ENCODE data around the gene SCN9A. TPM values are rescaled to one million over a fixed set of nuclear protein-coding genes. Genes with fewer than 3 reads are reported as not detected.

SCN9A gene
- total RNA-seq, 2 experiments from 2014 or later, result 0.14 to 0.17 TPM

DNA sequence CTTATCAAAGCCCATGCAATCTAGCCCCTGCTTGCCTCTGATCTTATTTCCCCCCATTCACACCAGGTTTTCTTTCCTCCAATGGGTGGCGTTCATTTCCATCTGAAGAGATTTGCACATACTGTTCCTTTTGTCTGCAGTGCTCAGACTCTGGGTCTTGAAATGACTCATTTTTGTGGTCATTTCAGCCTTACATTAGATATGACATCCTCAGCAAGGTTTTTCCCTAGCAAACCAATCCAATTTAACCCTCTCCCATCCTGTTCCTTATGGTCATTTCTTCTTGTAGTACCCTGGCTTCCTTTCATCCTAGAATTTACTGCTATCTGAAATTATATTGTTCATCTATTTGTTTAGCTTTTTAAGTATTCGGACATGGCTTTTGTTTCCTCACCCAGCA lies 205.4 kb downstream of the SCN9A start:
- H3K27me3 ChIP-seq (ENCODE audit: control insufficient read depth in 1 of 2, insufficient read depth in 2 of 2, low read length in 2 of 2), result no peaks in the 10 kb centered on the region
- Mint-ChIP-seq H3K4me3 (no peak overlapping the region), H3K27ac (no peak overlapping the region), H3K27me3 (no peaks in the 10 kb centered on the region), H3K4me1 (ENCODE audit: low read depth) (no peaks in the 10 kb centered on the region), H3K36me3 (ENCODE audit: low read depth) (no peaks in the 10 kb centered on the region), H3K9me3 (no peaks in the 10 kb centered on the region)
- H3K4me3 ChIP-seq (ENCODE audit: low read length), result no peak overlapping the region
- TF ChIP-seq, protein P1, sequence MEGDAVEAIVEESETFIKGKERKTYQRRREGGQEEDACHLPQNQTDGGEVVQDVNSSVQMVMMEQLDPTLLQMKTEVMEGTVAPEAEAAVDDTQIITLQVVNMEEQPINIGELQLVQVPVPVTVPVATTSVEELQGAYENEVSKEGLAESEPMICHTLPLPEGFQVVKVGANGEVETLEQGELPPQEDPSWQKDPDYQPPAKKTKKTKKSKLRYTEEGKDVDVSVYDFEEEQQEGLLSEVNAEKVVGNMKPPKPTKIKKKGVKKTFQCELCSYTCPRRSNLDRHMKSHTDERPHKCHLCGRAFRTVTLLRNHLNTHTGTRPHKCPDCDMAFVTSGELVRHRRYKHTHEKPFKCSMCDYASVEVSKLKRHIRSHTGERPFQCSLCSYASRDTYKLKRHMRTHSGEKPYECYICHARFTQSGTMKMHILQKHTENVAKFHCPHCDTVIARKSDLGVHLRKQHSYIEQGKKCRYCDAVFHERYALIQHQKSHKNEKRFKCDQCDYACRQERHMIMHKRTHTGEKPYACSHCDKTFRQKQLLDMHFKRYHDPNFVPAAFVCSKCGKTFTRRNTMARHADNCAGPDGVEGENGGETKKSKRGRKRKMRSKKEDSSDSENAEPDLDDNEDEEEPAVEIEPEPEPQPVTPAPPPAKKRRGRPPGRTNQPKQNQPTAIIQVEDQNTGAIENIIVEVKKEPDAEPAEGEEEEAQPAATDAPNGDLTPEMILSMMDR (IDR thresholded peaks at IDR 0.05), result no peak
- intact Hi-C loops (cut with DNase I, micrococcal nuclease), result no loop called here
- ChIA-PET POLR2A (no interaction called here), CTCF (no interaction called here)
- DNase-seq (no peak), ATAC-seq (ENCODE audit: poor library complexity) (no peak)
- no peak overlapping the region for H3K27ac ChIP-seq (ENCODE audit: low read depth in 1 of 2, low read length in 2 of 2)
- no peaks in the 10 kb centered on the region for H3K4me1 ChIP-seq (ENCODE audit: insufficient read depth, low read length)
- no peaks in the 10 kb centered on the region for H3K36me3 ChIP-seq (ENCODE audit: insufficient read depth, low read length)
- H3K9me3 ChIP-seq (ENCODE audit: control insufficient read depth in 1 of 2, insufficient read depth in 1 of 2, low read length in 2 of 2), result no peaks in the 10 kb centered on the region

DNA sequence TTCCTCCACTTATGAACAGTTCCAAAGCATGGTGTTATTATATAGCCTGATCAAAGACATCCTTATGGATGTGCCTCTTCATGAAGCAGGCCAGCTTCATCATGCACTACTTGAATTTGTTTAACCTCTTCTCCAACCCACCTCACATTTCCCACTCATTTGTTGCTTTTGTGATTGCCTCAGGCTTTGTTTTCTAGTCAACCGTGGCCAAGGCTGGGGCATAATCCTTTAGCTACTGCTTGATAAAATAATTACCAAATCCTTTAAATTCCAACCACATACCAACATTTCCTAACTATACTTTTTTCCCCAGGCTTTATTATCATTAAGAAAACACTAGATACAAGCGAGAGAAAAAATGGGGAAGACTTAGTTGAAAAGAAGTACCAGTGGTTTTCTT lies 208.3 kb downstream of the SCN9A start:
- ChIA-PET POLR2A (no interaction called here), CTCF (no interaction called here)
- H3K27ac ChIP-seq (ENCODE audit: low read depth in 1 of 2, low read length in 2 of 2), result no peak overlapping the region
- Mint-ChIP-seq H3K27me3 (no peaks in the 10 kb centered on the region), H3K4me1 (ENCODE audit: low read depth) (no peaks in the 10 kb centered on the region), H3K9me3 (no peaks in the 10 kb centered on the region), H3K4me3 (no peak overlapping the region), H3K27ac (no peak overlapping the region), H3K36me3 (ENCODE audit: low read depth) (no peaks in the 10 kb centered on the region)
- TF ChIP-seq, protein P1 (IDR thresholded peaks at IDR 0.05), result no peak
- no peaks in the 10 kb centered on the region for H3K27me3 ChIP-seq (ENCODE audit: control insufficient read depth in 1 of 2, insufficient read depth in 2 of 2, low read length in 2 of 2)
- DNase-seq (no peak), ATAC-seq (ENCODE audit: poor library complexity) (no peak)
- intact Hi-C loops (cut with DNase I, micrococcal nuclease), result no loop called here
- no peaks in the 10 kb centered on the region for H3K36me3 ChIP-seq (ENCODE audit: insufficient read depth, low read length)
- no peaks in the 10 kb centered on the region for H3K4me1 ChIP-seq (ENCODE audit: insufficient read depth, low read length)
- no peaks in the 10 kb centered on the region for H3K9me3 ChIP-seq (ENCODE audit: control insufficient read depth in 1 of 2, insufficient read depth in 1 of 2, low read length in 2 of 2)
- no peak overlapping the region for H3K4me3 ChIP-seq (ENCODE audit: low read length)

DNA sequence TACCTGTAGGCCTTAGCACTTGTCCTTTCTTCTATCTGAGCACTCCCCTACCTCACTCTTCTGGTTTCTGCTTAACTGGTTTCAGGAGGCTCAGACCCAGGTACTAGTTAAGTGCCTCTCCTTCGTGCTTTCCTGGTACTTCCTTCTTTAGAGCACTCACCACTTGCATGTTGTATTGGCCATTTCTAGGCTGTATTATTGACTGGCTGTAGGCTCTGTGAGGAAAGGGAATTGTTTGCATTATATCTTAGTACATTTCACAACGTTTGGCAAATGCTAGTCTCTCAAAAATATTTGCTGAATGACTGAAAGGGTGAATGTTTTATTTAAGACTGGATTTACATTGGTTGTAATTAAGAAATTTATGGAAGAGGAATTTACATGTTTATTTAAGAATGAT lies 212.0 kb downstream of the SCN9A start:
- Mint-ChIP-seq H3K27me3 (peaks cover 5% of the 10 kb centered on the region), H3K9me3 (no peaks in the 10 kb centered on the region), H3K36me3 (ENCODE audit: low read depth) (no peaks in the 10 kb centered on the region), H3K4me3 (no peak overlapping the region), H3K4me1 (ENCODE audit: low read depth) (no peaks in the 10 kb centered on the region), H3K27ac (no peak overlapping the region)
- ATAC-seq (ENCODE audit: poor library complexity) (no peak), DNase-seq (no peak)
- CTCF ChIA-PET, result no interaction called here
- TF ChIP-seq, protein P1 (IDR thresholded peaks at IDR 0.05), result no peak
- Histone ChIP-seq H3K4me3 (ENCODE audit: low read length) (no peak overlapping the region), H3K9me3 (ENCODE audit: control insufficient read depth in 1 of 2, insufficient read depth in 1 of 2, low read length in 2 of 2) (no peaks in the 10 kb centered on the region), H3K27ac (ENCODE audit: low read depth in 1 of 2, low read length in 2 of 2) (no peak overlapping the region), H3K4me1 (ENCODE audit: insufficient read depth, low read length) (no peaks in the 10 kb centered on the region), H3K36me3 (ENCODE audit: insufficient read depth, low read length) (no peaks in the 10 kb centered on the region), H3K27me3 (ENCODE audit: control insufficient read depth in 1 of 2, insufficient read depth in 2 of 2, low read length in 2 of 2) (no peaks in the 10 kb centered on the region)
- intact Hi-C loops (cut with DNase I, micrococcal nuclease), result no loop called here
- POLR2A ChIA-PET, result no interaction called here

Data from CD4-positive, alpha-beta T cell (primary cell).